CD4-positive, alpha-beta memory T cell (primary cell): Measurements from ENCODE around the gene DOCK4. TPM values are rescaled to one million over a fixed set of nuclear protein-coding genes. Genes with fewer than 3 reads are reported as not detected.
A peak's percentile ranks its signal among the peaks of the same experiment; 100 is the strongest.

ENCODE experiments used
- CTCF ChIA-PET: fragments of 350-600 bp; sonication (Branson Sonifier 250); formaldehyde crosslinking; loops from one replicate; lab custom pipeline; 2021; ENCODE audit warnings: inconsistent platforms; ENCODE audit not compliant: partially characterized antibody; lab: Charles Lee
- POLR2A ChIA-PET: fragments of 350-600 bp; sonication (Branson Sonifier 250); formaldehyde crosslinking; loops from one replicate; lab custom pipeline; 2021; ENCODE audit not compliant: partially characterized antibody; lab: Charles Lee
- DNase-seq, 5 donors: peaks; one replicate each; pipeline versions ENCODE4 v3.0.0 to v3.0.0-alpha.2; 2020 to 2022; ENCODE audit warnings: mixed read lengths in 1 of 5
- H3K27ac ChIP-seq: one replicate; pipeline ENCODE4 v1.7.0; 2013; ENCODE audit warnings: low read depth, low read length
- H3K27me3 ChIP-seq: 2 replicates; pipeline ENCODE4 v1.7.0; 2013; ENCODE audit warnings: mild to moderate bottlenecking, low read length, moderate library complexity; ENCODE audit not compliant: insufficient read depth
- H3K36me3 ChIP-seq: 2 replicates; pipeline ENCODE4 v1.7.0; 2013; ENCODE audit warnings: mild to moderate bottlenecking, low read length, moderate library complexity; ENCODE audit not compliant: insufficient read depth
- H3K4me1 ChIP-seq: 2 replicates; pipeline ENCODE4 v1.7.0; 2013; ENCODE audit warnings: mild to moderate bottlenecking, low read length, moderate library complexity; ENCODE audit not compliant: insufficient read depth
- H3K4me3 ChIP-seq, 2 donors: one replicate each; pipeline ENCODE4 v1.7.0; 2013; ENCODE audit warnings: low read length in 2 of 2, mild to moderate bottlenecking in 1 of 2
- H3K9me3 ChIP-seq, 2 donors: one replicate each; pipeline ENCODE4 v1.7.0; 2013; ENCODE audit warnings: low read length in 2 of 2, control low read depth in 1 of 2; ENCODE audit not compliant: control insufficient read depth in 1 of 2
- H3K27ac Mint-ChIP-seq, 7 donors: one replicate each; pipeline ENCODE4 v1.8.0; 2020 to 2021; ENCODE audit warnings: mixed read lengths in 7 of 7, mild to moderate bottlenecking in 6 of 7, inconsistent platforms in 3 of 7, moderate library complexity in 3 of 7
- H3K27me3 Mint-ChIP-seq, 2 donors: one replicate each; pipeline ENCODE4 v1.8.0; 2020 to 2021; ENCODE audit warnings: mixed read lengths in 2 of 2
- H3K36me3 Mint-ChIP-seq, 2 donors: one replicate each; pipeline ENCODE4 v1.8.0; 2020 to 2021; ENCODE audit warnings: mixed read lengths in 2 of 2, inconsistent platforms in 1 of 2, mild to moderate bottlenecking in 1 of 2
- H3K4me1 Mint-ChIP-seq, 4 donors: one replicate each; pipeline ENCODE4 v1.8.0; 2020 to 2021; ENCODE audit warnings: mixed read lengths in 4 of 4, mild to moderate bottlenecking in 1 of 4
- H3K4me3 Mint-ChIP-seq, 8 donors: one replicate each; pipeline ENCODE4 v1.8.0; 2020 to 2021; ENCODE audit warnings: mixed read lengths in 8 of 8, mild to moderate bottlenecking in 7 of 8, moderate library complexity in 6 of 8, inconsistent platforms in 3 of 8
- H3K9me3 Mint-ChIP-seq, 8 donors: one replicate each; pipeline ENCODE4 v1.8.0; 2020 to 2021; ENCODE audit warnings: mixed read lengths in 8 of 8, mild to moderate bottlenecking in 5 of 8, inconsistent platforms in 3 of 8, moderate library complexity in 1 of 8
- intact Hi-C: fragments of 100-400 bp; cut with micrococcal nuclease; formaldehyde crosslinking; loops from one replicate; pipeline ENCODE4 v1.15.1; 2023
- polyA plus RNA-seq, 2 donors: library from polyadenylated mRNA; unstranded; fragments of 300-500 nt; fragmentation: Illumina TruSeq; gene quantifications; one replicate each; pipeline ENCODE4 v1.2.3, GENCODE V29; 2021
- total RNA-seq, 2 experiments: library from RNA; stranded (reverse); gene quantifications; one replicate each; pipeline ENCODE4 v1.2.3, GENCODE V29; 2021

Gene DOCK4
- total and polyA plus RNA-seq, 4 experiments from 2014 or later, result 0.47 to 1.5 (median 1.2) TPM; not detected in 1

- Histone ChIP-seq H3K4me3 (no peak overlapping the region), H3K4me1 (no peaks in the 10 kb centered on the region), H3K36me3 (no peaks in the 10 kb centered on the region), H3K27ac (no peak overlapping the region), H3K9me3 (no peaks in the 10 kb centered on the region), H3K27me3 (no peaks in the 10 kb centered on the region)
- Mint-ChIP-seq H3K4me1 (peaks cover 27 to 68% (median 38%) of the 10 kb centered on the region in 4 donors), H3K36me3 (peaks cover 7 to 17% of the 10 kb centered on the region in 2 donors), H3K4me3 (no peak overlapping the region), H3K9me3 (no peaks in the 10 kb centered on the region), H3K27me3 (no peaks in the 10 kb centered on the region), H3K27ac (no peak overlapping the region)
- ChIA-PET POLR2A (interaction anchor here (1.0 kb wide), 1 partner anchor 10 kb away, joined by 4 read pairs; no protein-coding TSS in a partner anchor), CTCF (no interaction called here)
- DNase-seq, result no peak
- intact Hi-C loops, result loop anchor here (5.0 kb wide), 1 partner anchor 162 kb away; no protein-coding TSS in a partner anchor
Observed at GRCh38 chr7:112214883-112215282, 8.7 kb upstream of the DOCK4 start.

DNA sequence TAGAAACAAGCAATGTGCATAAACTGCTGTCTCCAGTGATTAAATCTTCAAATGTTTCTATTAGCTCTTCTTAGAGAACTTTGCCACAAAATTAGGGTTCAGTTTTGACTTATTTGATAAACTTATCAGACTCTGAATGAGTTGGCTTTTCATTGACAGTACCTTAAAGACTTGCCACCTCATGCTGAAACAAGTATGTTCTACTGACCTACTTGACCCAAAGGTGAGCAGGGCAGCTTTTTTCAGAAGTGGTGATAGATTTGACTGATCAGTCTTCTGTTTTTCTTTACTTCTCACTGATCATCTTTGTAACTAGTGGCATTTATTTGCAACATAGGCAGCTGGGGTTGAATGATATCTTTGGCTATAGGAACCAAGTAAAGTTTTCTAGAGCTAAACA, 8.1 kb upstream of the DOCK4 start:
- Mint-ChIP-seq H3K36me3 (peaks cover 7 to 17% of the 10 kb centered on the region in 2 donors), H3K4me1 (peaks cover 29 to 66% (median 39%) of the 10 kb centered on the region in 4 donors), H3K9me3 (no peaks in the 10 kb centered on the region), H3K4me3 (no peak overlapping the region), H3K27ac (no peak overlapping the region), H3K27me3 (no peaks in the 10 kb centered on the region)
- no peak overlapping the region for H3K27ac ChIP-seq
- ChIA-PET CTCF (no interaction called here), POLR2A (interaction anchor here (1.0 kb wide), 1 partner anchor 9 kb away, joined by 4 read pairs; no protein-coding TSS in a partner anchor)
- H3K9me3 ChIP-seq, result no peaks in the 10 kb centered on the region
- intact Hi-C loops, result loop anchor here (5.0 kb wide), 1 partner anchor 163 kb away; no protein-coding TSS in a partner anchor
- DNase-seq, result no peak
- H3K4me1 ChIP-seq, result no peaks in the 10 kb centered on the region
- no peak overlapping the region for H3K4me3 ChIP-seq
- no peaks in the 10 kb centered on the region for H3K36me3 ChIP-seq
- no peaks in the 10 kb centered on the region for H3K27me3 ChIP-seq

DNA sequence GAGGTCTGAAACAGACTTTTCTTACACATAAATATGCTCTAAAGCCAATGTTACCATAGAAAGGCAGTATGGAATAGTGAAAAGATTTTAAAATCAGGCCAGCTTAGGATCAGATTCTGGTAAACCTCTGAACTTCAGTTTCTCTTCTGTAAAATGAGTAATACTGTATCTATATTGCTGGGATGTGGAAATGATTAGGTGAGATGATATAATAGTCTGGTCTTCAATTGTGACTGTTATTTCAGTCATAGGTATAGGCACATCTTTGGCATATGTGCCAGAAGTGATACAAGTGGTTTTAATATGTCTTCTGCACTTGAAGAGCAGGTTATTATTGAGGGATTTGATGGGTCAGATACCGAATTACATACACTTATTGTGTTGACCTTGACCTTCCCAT, 7.5 kb upstream of the DOCK4 start:
- DNase-seq, result no peak
- no peak overlapping the region for H3K27ac ChIP-seq
- Mint-ChIP-seq H3K27ac (no peak overlapping the region), H3K27me3 (no peaks in the 10 kb centered on the region), H3K9me3 (no peaks in the 10 kb centered on the region), H3K36me3 (peaks cover 7 to 16% of the 10 kb centered on the region in 2 donors), H3K4me3 (no peak overlapping the region), H3K4me1 (peaks cover 27 to 61% (median 38%) of the 10 kb centered on the region in 4 donors)
- H3K4me1 ChIP-seq, result no peaks in the 10 kb centered on the region
- no peaks in the 10 kb centered on the region for H3K9me3 ChIP-seq
- no peaks in the 10 kb centered on the region for H3K36me3 ChIP-seq
- CTCF ChIA-PET, result interaction anchor here (0.8 kb wide), 1 partner anchor 16 kb away, joined by 3 read pairs; no protein-coding TSS in a partner anchor
- POLR2A ChIA-PET, result no interaction called here
- H3K27me3 ChIP-seq, result no peaks in the 10 kb centered on the region
- intact Hi-C loops, result loop anchor here (5.0 kb wide), 1 partner anchor 164 kb away; no protein-coding TSS in a partner anchor
- H3K4me3 ChIP-seq, result no peak overlapping the region

- Histone ChIP-seq H3K27me3 (no peaks in the 10 kb centered on the region), H3K4me1 (peaks cover 2% of the 10 kb centered on the region), H3K27ac (no peak overlapping the region), H3K4me3 (no peak overlapping the region), H3K36me3 (no peaks in the 10 kb centered on the region), H3K9me3 (no peaks in the 10 kb centered on the region)
- peaks cover 23 to 54% (median 36%) of the 10 kb centered on the region in 4 donors for H3K4me1 Mint-ChIP-seq
- intact Hi-C loops, result loop anchor here (5.0 kb wide), 1 partner anchor 165 kb away; no protein-coding TSS in a partner anchor
- DNase-seq, result no peak
- no peak overlapping the region for H3K27ac Mint-ChIP-seq
- ChIA-PET CTCF (interaction anchor here (1.0 kb wide), 1 partner anchor 11 kb away, joined by 3 read pairs; no protein-coding TSS in a partner anchor), POLR2A (no interaction called here)
- H3K4me3 Mint-ChIP-seq, result no peak overlapping the region
- H3K36me3 Mint-ChIP-seq, result peaks cover 5 to 7% of the 10 kb centered on the region in 2 donors
- no peaks in the 10 kb centered on the region for H3K9me3 Mint-ChIP-seq
- no peaks in the 10 kb centered on the region for H3K27me3 Mint-ChIP-seq
Observed at GRCh38 chr7:112212571-112212970, 6.4 kb upstream of the DOCK4 start.

DNA sequence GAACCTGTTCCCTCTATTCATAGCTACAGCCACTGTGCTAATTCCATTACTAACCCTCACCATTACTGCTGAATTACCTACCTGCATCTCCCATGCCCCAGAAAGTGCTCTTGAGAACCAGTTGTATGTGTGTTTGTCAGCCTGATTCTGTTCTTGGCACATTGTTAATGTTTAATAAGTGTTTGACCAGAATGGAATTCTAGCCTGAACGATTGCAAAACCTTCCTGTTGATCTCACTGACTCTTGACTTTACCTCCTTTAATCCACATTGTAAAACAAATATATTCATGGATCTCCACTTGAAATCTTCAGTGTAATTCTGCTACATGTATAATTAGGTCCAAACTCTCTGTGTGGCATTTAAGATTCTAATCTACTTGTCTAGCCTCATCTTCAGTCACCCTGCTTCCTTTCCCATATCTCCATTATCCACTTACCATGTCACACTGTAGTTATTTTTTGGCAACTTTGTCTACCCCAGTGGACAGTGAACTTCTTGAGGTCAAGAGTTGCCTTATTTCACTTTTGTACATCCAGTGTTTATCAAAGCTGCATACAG, 5.2 kb upstream of the DOCK4 start:
- H3K36me3 Mint-ChIP-seq, result peaks cover 7 to 9% of the 10 kb centered on the region in 2 donors

GRCh38 chr7:112207765-112208164, 1.6 kb upstream of the DOCK4 start:
- H3K4me3 Mint-ChIP-seq, result peak overlapping the region; percentile 92 to 98 (median 96)
- ChIA-PET POLR2A (interaction anchor here (1.0 to 2.7 kb wide), 2 partner anchors 12 to 646 kb away, joined by 3 to 10 read pairs; partner anchors contain the start of gene IMMP2L), CTCF (no interaction called here)
- H3K4me1 Mint-ChIP-seq, result peaks cover 30 to 58% (median 42%) of the 10 kb centered on the region in 4 donors
- Histone ChIP-seq H3K4me1 (peaks cover 30% of the 10 kb centered on the region), H3K9me3 (no peaks in the 10 kb centered on the region), H3K27ac (no peak overlapping the region), H3K36me3 (no peaks in the 10 kb centered on the region), H3K4me3 (no peak overlapping the region), H3K27me3 (peaks cover 16% of the 10 kb centered on the region)
- intact Hi-C loops, result loop anchor here (2.0 to 5.0 kb wide), 2 partner anchors 183 to 645 kb away; partner anchors contain the start of gene IMMP2L
- H3K9me3 Mint-ChIP-seq, result no peaks in the 10 kb centered on the region
- H3K36me3 Mint-ChIP-seq, result peaks cover 6 to 11% of the 10 kb centered on the region in 2 donors
- peak overlapping the region in 4 of 7 donors; percentile 13 to 71 (median 30) for H3K27ac Mint-ChIP-seq
- peaks cover 12 to 13% of the 10 kb centered on the region in 2 donors for H3K27me3 Mint-ChIP-seq
- DNase-seq, result no peak

More for the DNA sequence above, 5.2 kb upstream of the DOCK4 start:
- Mint-ChIP-seq H3K27ac (no peak overlapping the region), H3K27me3 (peaks cover 0 to under 1% of the 10 kb centered on the region in 2 donors), H3K4me3 (peak overlapping the region in 1 of 8 donors; percentile 25), H3K4me1 (peaks cover 20 to 57% (median 36%) of the 10 kb centered on the region in 4 donors), H3K9me3 (no peaks in the 10 kb centered on the region)
- intact Hi-C loops, result loop anchor here (5.0 kb wide), 1 partner anchor 166 kb away; no protein-coding TSS in a partner anchor
- Histone ChIP-seq H3K4me3 (no peak overlapping the region), H3K9me3 (no peaks in the 10 kb centered on the region), H3K27me3 (no peaks in the 10 kb centered on the region), H3K27ac (no peak overlapping the region), H3K36me3 (no peaks in the 10 kb centered on the region), H3K4me1 (peaks cover 8% of the 10 kb centered on the region)
- ChIA-PET CTCF (no interaction called here), POLR2A (no interaction called here)
- no peak for DNase-seq
